Testis (tissue), 2 donors: ENCODE data around the gene CNNM2.

Source experiments
- CTCF ChIP-seq, 3 experiments: fragments of 450-650 bp in 2 of 3; fragments of 200-600 bp in 1 of 3; sonication (generic) in 1 of 3; IDR thresholded peaks; one replicate each; pipeline ENCODE4 v1.5.1; 2016 to 2019; ENCODE audit warnings: antibody characterized with exemption in 3 of 3, mild to moderate bottlenecking in 2 of 3, moderate library complexity in 1 of 3
- POLR2A ChIP-seq: fragments of 450-650 bp; IDR thresholded peaks from one replicate; pipeline ENCODE4 v1.6.1; 2017; ENCODE audit warnings: antibody characterized with exemption, mild to moderate bottlenecking, moderate library complexity

- no peak for TF ChIP-seq CTCF (IDR thresholded peaks at IDR 0.05)
- no peak for TF ChIP-seq POLR2A
Measured at GRCh38 chr10:103089493-103089892, 171.4 kb downstream of the CNNM2 start.
